Measurements from ENCODE around the gene TLE6. TPM values are rescaled to one million over a fixed set of nuclear protein-coding genes. Genes with fewer than 3 reads are reported as not detected.

TLE6 gene
- total RNA-seq: 0.12 and 0.33 TPM in 2 replicates

DNA sequence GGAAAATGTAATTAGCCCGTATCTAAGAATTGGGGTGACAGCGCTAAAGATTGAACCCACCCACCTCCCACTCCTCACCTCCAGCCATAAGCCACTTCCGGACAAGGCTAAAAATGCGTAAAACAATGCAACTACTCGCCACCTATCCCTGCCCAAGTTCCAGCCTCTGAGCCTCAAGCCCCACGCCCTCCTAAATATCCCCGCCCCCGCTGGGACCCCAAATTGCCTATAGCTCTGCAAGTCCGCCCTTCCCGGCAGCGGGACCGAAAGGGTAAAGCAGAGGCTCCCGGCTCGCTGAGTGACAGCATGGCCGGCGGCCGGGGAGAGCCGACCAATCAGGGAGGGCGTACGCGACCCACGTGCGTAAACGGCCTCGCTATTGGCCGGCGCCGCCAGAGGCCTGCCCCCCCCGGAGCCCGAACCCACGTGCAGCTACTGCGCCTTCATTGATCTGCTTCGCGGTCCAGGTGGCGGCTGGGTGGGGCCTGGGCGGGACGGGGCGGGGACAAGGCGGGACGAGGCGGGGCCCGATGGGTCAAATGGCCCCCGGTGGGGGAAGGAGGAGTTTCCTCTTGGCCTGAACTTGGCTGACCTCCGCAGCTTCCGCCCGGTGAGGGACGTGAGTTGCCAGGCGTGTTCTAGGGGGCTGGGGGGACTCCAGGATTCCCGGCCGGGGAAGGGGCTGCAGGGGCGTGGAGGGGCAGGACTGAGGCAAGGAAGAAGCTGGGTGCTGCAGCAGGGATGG is at the start of gene TLE6:
TSS of gene TLE6 (plus strand) at position 564 of the 745 bp plus-strand sequence. CDS start 670 bp downstream, outside the sequence.

DNA sequence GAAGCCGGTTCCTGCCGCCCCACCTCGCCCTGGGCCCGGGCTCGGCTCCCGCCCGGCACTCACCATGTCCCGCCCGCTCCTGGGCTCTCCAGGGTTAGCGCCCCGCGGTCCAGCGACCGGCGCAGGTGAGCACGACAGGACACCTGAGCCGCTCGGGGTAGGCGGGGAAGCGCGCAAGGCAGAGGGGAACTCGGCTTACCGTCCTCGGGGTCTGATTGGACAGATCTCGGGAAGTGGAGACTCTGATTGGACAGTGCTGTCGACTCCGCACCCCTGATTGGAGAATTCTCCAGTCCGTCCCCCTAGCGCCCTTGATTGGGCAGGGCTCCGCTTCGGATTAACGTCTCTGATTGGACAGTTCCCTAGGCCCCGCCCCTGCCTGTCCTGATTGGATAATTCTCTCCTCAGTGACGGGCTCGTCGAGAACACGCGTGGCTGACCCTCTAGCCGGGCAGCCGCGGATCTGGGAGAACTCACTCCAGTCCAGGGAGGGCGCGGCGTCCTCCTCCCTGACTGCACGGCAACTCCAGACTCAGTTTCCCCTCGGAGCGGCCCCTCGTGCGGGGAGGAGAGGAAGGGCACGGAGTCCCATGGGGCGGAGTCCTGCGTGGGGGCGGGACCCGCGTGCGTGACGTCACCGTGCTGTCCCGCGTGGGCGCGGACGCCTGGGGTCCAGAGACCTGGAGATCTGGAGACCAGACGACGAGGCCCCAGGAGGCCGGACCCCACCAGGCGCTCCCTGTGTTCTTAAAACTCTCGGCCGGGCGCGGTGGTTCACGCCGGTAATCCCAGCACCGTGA is 32.4 kb upstream of the TLE6 start, which contains the start of gene ZNF77:
TSS of gene ZNF77 (minus strand) at position 197 of the 800 bp plus-strand sequence. CDS start at position 66, 131 bp downstream.

GRCh38 chr19:3029065-3029923 is 51.9 kb downstream of the TLE6 start, which contains the start of gene TLE2:
TSS of gene TLE2 (minus strand) at chr19:3029280. CDS start at chr19:3028904, 376 bp downstream.

Other genes with a start within 250 kb of the TLE6 start
- gene SLC39A3, start 237.5 kb upstream of the TLE6 start, total RNA-seq: 28.1 and 30.7 TPM in 2 replicates
- gene SGTA, start 194.3 kb upstream of the TLE6 start, total RNA-seq: 29.7 and 38.3 TPM in 2 replicates
- 101 and 173 TPM in 2 replicates for gene THOP1, start 192.1 kb upstream of the TLE6 start, total RNA-seq
- 1.9 and 3.6 TPM in 2 replicates for gene ZNF554, start 157.7 kb upstream of the TLE6 start, total RNA-seq
- 5.9 and 12.1 TPM in 2 replicates for gene ZNF555, start 136.1 kb upstream of the TLE6 start, total RNA-seq
- gene ZNF556, start 110.2 kb upstream of the TLE6 start, total RNA-seq: 0.12 and 0.22 TPM in 2 replicates
- 4.0 and 4.6 TPM in 2 replicates for gene ZNF57, start 76.6 kb upstream of the TLE6 start, total RNA-seq
- 4.7 and 5.4 TPM in 2 replicates for gene ZNF77, start 32.6 kb upstream of the TLE6 start, total RNA-seq
- 0.33 and 1.7 TPM in 2 replicates for gene TLE2, start 51.7 kb downstream of the TLE6 start, total RNA-seq
- 88.9 and 127 TPM in 2 replicates for gene TLE5, start 84.9 kb downstream of the TLE6 start, total RNA-seq
- 66.1 and 71.6 TPM in 2 replicates for gene GNA11, start 116.8 kb downstream of the TLE6 start, total RNA-seq
- 0.11 and 0.50 TPM in 2 replicates for gene GNA15, start 158.5 kb downstream of the TLE6 start, total RNA-seq
- under 0.01 TPM in 1 of 2 replicates, not detected in the other for gene S1PR4, start 201.2 kb downstream of the TLE6 start, total RNA-seq
- gene NCLN, start 208.4 kb downstream of the TLE6 start, total RNA-seq: 67.2 and 85.1 TPM in 2 replicates
- gene CELF5, start 247.1 kb downstream of the TLE6 start, total RNA-seq: not detected in 2 replicates

Measured in uterine smooth muscle cell (primary cell).